ENCODE results near the gene ZNF516. TPM values are rescaled to one million over a fixed set of nuclear protein-coding genes. Genes with fewer than 3 reads are reported as not detected.

ZNF516 gene
- total RNA-seq, 1 experiment from 2014 or later = 25.5 TPM

DNA sequence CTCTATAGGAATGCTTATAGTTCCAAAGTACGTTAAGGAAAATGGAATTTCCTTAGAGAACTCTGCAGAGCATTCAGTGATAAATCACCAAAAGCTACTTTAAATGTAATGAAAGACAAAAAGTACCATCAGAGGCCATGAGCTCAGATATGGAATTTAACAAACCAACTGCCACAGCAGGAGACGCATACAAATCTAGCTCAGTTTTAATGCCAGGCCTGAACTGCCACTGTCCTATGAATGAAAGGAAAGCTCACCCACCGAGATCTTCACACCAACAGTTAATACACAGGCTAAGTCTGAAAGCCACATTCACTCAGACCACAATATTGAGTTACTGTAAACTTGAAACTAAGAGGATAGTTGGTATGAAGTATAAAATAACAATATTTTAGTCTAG is 126.8 kb downstream of the ZNF516 start:
- Histone ChIP-seq H3K4me1 (no peaks in the 10 kb centered on the region), H3K4me3 (ENCODE audit: low read depth, low read length) (no peak overlapping the region), H3K27me3 (replicated peaks; ENCODE audit: control insufficient read depth, insufficient read depth, low read length) (no peaks in the 10 kb centered on the region), H3K36me3 (ENCODE audit: control insufficient read depth, insufficient read depth, low read length) (no peaks in the 10 kb centered on the region), H3K9me3 (no peaks in the 10 kb centered on the region)
- no peak for DNase-seq
- no peaks in the 10 kb centered on the region for H3K4me1 Mint-ChIP-seq (ENCODE audit: low read depth, unreplicated experiment)
- intact Hi-C loops (cut with micrococcal nuclease; ENCODE audit: unreplicated experiment) = no loop called here
- H3K9me3 Mint-ChIP-seq (ENCODE audit: unreplicated experiment) = no peaks in the 10 kb centered on the region
- peaks cover 15% of the 10 kb centered on the region for H3K36me3 Mint-ChIP-seq (ENCODE audit: insufficient read depth, unreplicated experiment)
- H3K27me3 Mint-ChIP-seq (ENCODE audit: insufficient read depth, unreplicated experiment) = no peaks in the 10 kb centered on the region
- ChIA-PET CTCF (no interaction called here), POLR2A (no interaction called here)
- no peak overlapping the region for H3K4me3 Mint-ChIP-seq (ENCODE audit: unreplicated experiment)
- no TSS peak for BruUV-seq (replicated peaks)
- TF ChIP-seq, protein P1, sequence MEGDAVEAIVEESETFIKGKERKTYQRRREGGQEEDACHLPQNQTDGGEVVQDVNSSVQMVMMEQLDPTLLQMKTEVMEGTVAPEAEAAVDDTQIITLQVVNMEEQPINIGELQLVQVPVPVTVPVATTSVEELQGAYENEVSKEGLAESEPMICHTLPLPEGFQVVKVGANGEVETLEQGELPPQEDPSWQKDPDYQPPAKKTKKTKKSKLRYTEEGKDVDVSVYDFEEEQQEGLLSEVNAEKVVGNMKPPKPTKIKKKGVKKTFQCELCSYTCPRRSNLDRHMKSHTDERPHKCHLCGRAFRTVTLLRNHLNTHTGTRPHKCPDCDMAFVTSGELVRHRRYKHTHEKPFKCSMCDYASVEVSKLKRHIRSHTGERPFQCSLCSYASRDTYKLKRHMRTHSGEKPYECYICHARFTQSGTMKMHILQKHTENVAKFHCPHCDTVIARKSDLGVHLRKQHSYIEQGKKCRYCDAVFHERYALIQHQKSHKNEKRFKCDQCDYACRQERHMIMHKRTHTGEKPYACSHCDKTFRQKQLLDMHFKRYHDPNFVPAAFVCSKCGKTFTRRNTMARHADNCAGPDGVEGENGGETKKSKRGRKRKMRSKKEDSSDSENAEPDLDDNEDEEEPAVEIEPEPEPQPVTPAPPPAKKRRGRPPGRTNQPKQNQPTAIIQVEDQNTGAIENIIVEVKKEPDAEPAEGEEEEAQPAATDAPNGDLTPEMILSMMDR (IDR thresholded peaks at IDR 0.05; ENCODE audit: insufficient read depth in 1 of 2, low read depth in 1 of 2, low read length in 1 of 2, severe bottlenecking in 1 of 2, unreplicated experiment in 1 of 2) = no peak
- no peak overlapping the region for H3K27ac Mint-ChIP-seq (ENCODE audit: unreplicated experiment)

DNA sequence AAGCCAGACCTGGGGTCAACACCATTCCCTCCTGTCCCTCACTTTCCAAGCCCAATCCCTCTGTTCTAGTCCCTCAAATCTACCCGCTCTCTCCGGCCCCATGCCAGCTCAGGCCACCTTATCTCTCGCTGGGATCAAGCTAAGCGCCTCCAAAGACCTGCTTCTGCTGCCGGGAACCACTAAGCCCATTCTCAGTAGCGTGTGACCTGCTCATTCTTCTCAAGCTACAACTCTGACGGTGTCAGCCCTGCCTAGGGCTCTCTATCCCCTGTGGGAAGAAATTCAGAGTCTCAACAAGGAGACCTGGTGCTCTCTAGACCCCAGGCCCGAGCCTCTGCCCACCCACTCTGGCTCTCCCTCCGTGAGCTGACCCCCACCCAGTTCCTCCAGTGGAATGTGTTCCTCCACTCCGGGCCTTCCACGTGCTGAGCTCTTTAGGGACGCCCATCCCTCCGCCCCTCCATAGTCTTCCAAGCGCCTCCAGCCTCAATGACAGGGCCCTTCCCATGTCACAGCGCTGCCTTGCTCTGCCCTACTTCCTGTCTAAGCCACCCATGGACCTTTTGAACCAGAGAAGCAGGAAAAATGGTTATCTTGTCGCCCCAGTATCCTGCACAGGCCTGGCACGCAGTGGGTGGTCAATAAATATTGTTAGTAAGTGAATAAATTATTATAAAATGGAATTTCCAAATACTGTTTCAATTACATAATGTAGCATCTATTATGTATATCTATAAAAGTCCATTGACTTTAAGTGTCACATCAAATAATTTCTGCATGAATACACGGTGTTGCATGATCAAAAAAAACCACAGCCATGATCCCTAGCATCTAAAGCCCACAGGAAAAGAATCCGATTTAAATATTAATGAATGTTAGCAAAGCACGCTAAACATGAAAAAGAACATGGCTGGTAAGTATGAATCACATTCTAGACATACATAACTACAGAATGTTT is 127.6 kb downstream of the ZNF516 start:
- H3K4me1 Mint-ChIP-seq (ENCODE audit: low read depth, unreplicated experiment) = no peaks in the 10 kb centered on the region
- H3K36me3 ChIP-seq (ENCODE audit: control insufficient read depth, insufficient read depth, low read length) = no peaks in the 10 kb centered on the region
- ChIA-PET POLR2A (no interaction called here), CTCF (no interaction called here)
- H3K4me3 Mint-ChIP-seq (ENCODE audit: unreplicated experiment) = no peak overlapping the region
- no peak for DNase-seq
- H3K27me3 ChIP-seq (replicated peaks; ENCODE audit: control insufficient read depth, insufficient read depth, low read length) = no peaks in the 10 kb centered on the region
- no peaks in the 10 kb centered on the region for H3K9me3 ChIP-seq
- no peak overlapping the region for H3K4me3 ChIP-seq (ENCODE audit: low read depth, low read length)
- no peaks in the 10 kb centered on the region for H3K27me3 Mint-ChIP-seq (ENCODE audit: insufficient read depth, unreplicated experiment)
- H3K9me3 Mint-ChIP-seq (ENCODE audit: unreplicated experiment) = no peaks in the 10 kb centered on the region
- TF ChIP-seq, protein P1 (IDR thresholded peaks at IDR 0.05; ENCODE audit: insufficient read depth in 1 of 2, low read depth in 1 of 2, low read length in 1 of 2, severe bottlenecking in 1 of 2, unreplicated experiment in 1 of 2) = no peak
- no peaks in the 10 kb centered on the region for H3K4me1 ChIP-seq
- intact Hi-C loops (cut with micrococcal nuclease; ENCODE audit: unreplicated experiment) = no loop called here
- peaks cover 18% of the 10 kb centered on the region for H3K36me3 Mint-ChIP-seq (ENCODE audit: insufficient read depth, unreplicated experiment)
- peak overlapping the region; percentile 69 for H3K27ac Mint-ChIP-seq (ENCODE audit: unreplicated experiment)
- BruUV-seq (replicated peaks) = no TSS peak

DNA sequence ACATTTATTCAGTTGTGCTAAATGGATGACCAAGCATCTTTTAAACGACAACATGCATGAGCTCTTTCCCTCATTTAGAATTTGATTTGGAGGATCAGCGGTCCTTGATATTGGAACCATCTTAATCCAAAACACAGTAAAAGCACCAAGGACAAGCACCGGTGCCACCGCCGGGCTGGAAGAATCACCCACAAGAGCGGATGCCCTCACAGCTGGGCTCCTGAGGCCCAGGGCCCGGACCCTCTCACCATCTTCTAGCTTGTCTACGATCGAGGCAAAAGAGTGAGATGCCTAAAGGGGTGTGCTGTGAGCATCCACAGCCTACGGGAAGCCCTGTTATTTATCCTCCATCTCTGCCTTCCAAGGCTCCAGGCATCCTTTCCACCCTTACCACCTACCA is 129.5 kb downstream of the ZNF516 start:
- Mint-ChIP-seq H3K4me1 (ENCODE audit: low read depth, unreplicated experiment) (no peaks in the 10 kb centered on the region), H3K27me3 (ENCODE audit: insufficient read depth, unreplicated experiment) (no peaks in the 10 kb centered on the region), H3K4me3 (ENCODE audit: unreplicated experiment) (no peak overlapping the region), H3K9me3 (ENCODE audit: unreplicated experiment) (no peaks in the 10 kb centered on the region), H3K27ac (ENCODE audit: unreplicated experiment) (no peak overlapping the region), H3K36me3 (ENCODE audit: insufficient read depth, unreplicated experiment) (peaks cover 10% of the 10 kb centered on the region)
- ChIA-PET CTCF (no interaction called here), POLR2A (no interaction called here)
- H3K4me3 ChIP-seq (ENCODE audit: low read depth, low read length) = no peak overlapping the region
- H3K9me3 ChIP-seq = no peaks in the 10 kb centered on the region
- intact Hi-C loops (cut with micrococcal nuclease; ENCODE audit: unreplicated experiment) = no loop called here
- no peaks in the 10 kb centered on the region for H3K27me3 ChIP-seq (replicated peaks; ENCODE audit: control insufficient read depth, insufficient read depth, low read length)
- H3K36me3 ChIP-seq (ENCODE audit: control insufficient read depth, insufficient read depth, low read length) = no peaks in the 10 kb centered on the region
- no peak for DNase-seq
- BruUV-seq (replicated peaks) = no TSS peak
- H3K4me1 ChIP-seq = no peaks in the 10 kb centered on the region
- TF ChIP-seq, protein P1 (IDR thresholded peaks at IDR 0.05; ENCODE audit: insufficient read depth in 1 of 2, low read depth in 1 of 2, low read length in 1 of 2, severe bottlenecking in 1 of 2, unreplicated experiment in 1 of 2) = no peak

All from Caco-2 (cell line).